H4 (cell line): Measurements from ENCODE around the gene CYP51A1. TPM values are rescaled to one million over a fixed set of nuclear protein-coding genes. Genes with fewer than 3 reads are reported as not detected.
"Not testable (repeated sequence)": the region's sequence is repeated elsewhere in the genome, so short reads cannot be mapped to it uniquely, and the experiment has no call there.

ENCODE experiments used
- DNase-seq: peaks from one replicate; pipeline ENCODE4 v3.0.0-alpha.2; 2015; ENCODE audit warnings: low spot score
- total RNA-seq: library from RNA; depleted of rRNA; stranded (reverse); fragments of >200 nt; shearing (Covaris generic); gene quantifications from 2 replicates; pipeline ENCODE4 v1.2.3, GENCODE V29; 2014

Gene CYP51A1
- total RNA-seq, 1 experiment from 2014 or later = 146 TPM

GRCh38 chr7:92131093-92131492 is 3.2 kb downstream of the CYP51A1 start:
- DNase-seq = no peak

GRCh38 chr7:92121681-92122080 is 12.6 kb downstream of the CYP51A1 start:
- no peak for DNase-seq

GRCh38 chr7:92119213-92119759 is 15.0 kb downstream of the CYP51A1 start:
- no peak for DNase-seq

GRCh38 chr7:92116949-92117348 is 17.3 kb downstream of the CYP51A1 start:
- DNase-seq = no peak

GRCh38 chr7:92115821-92116220 is 18.5 kb downstream of the CYP51A1 start:
- DNase-seq = no peak

- DNase-seq = no peak
Measured at GRCh38 chr7:92110857-92111256, 23.4 kb downstream of the CYP51A1 start.

- no peak for DNase-seq
Measured at GRCh38 chr7:92108821-92109220, 25.5 kb downstream of the CYP51A1 start.

GRCh38 chr7:92102862-92103261 is 31.4 kb downstream of the CYP51A1 start:
- peak; percentile 29 for DNase-seq

GRCh38 chr7:92100534-92100933 is 33.7 kb downstream of the CYP51A1 start:
- no peak for DNase-seq

- no peak for DNase-seq
Measured at GRCh38 chr7:92095380-92095779, 38.9 kb downstream of the CYP51A1 start.

- DNase-seq = no peak
Measured at GRCh38 chr7:92092210-92092609, 42.1 kb downstream of the CYP51A1 start.

- no peak for DNase-seq
Measured at GRCh38 chr7:92088266-92088665, 46.0 kb downstream of the CYP51A1 start.

- not testable (repeated sequence) for DNase-seq
Measured at GRCh38 chr7:92083922-92084321, 50.4 kb downstream of the CYP51A1 start.

- DNase-seq = no peak
Measured at GRCh38 chr7:92076509-92076908, 57.8 kb downstream of the CYP51A1 start.

GRCh38 chr7:92075455-92076158 is 58.7 kb downstream of the CYP51A1 start:
- no peak for DNase-seq

GRCh38 chr7:92072708-92073107 is 61.6 kb downstream of the CYP51A1 start:
- no peak for DNase-seq

GRCh38 chr7:92072121-92072520 is 62.2 kb downstream of the CYP51A1 start:
- DNase-seq = no peak

GRCh38 chr7:92071032-92071431 is 63.2 kb downstream of the CYP51A1 start:
- DNase-seq = no peak

- no peak for DNase-seq
Measured at GRCh38 chr7:92064438-92065029, 69.7 kb downstream of the CYP51A1 start.
